NOMO-1 (cell line): Measurements from ENCODE around the gene HELZ.
"Not testable (repeated sequence)": the region's sequence is repeated elsewhere in the genome, so short reads cannot be mapped to it uniquely, and the experiment has no call there.

Experiments used
- DNase-seq, 2 experiments: peaks; one replicate each; lab custom pipeline; 2025; ENCODE audit not compliant: unreplicated experiment in 2 of 2; lab: John Stamatoyannopoulos, UW

The HELZ gene

DNA sequence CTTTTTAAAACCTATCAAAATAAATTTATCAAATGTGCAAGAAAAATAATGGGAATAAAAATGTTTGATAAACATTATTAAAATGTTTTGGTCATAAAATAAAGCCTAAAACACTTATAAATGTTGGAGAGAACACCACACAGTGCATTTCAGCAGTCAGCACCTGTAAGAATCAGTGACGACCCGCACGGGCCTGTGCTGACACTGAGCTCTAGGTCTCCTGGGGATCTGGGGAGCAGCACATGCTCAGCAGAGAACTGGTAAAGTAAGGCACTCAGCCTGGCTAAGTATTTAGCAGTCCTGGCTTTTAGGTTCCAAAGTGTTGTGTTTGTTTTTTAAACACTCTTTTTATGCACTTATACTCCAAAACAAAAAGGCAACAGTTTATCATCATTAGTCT is 46.9 kb downstream of the HELZ start:
- DNase-seq, result no peak

DNA sequence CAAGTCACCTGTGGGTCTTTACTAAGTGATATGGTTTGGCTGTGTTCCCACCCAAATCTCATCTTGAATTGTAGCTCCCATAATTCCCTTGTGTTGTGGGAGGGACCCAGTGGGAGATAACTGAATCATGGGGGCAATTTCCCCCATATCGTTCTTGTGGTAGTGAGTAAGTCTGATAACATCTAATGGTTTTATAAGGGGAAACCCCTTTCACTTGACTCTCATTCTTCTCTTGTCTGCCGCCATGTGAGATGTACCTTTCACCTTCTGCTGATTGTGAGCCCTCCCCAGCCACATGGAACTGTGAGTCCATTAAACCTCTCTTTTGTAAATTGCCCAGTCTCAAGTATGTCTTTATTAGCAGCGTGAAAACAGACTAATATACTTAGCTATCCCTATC is 48.0 kb downstream of the HELZ start:
- DNase-seq, result not testable (repeated sequence)

DNA sequence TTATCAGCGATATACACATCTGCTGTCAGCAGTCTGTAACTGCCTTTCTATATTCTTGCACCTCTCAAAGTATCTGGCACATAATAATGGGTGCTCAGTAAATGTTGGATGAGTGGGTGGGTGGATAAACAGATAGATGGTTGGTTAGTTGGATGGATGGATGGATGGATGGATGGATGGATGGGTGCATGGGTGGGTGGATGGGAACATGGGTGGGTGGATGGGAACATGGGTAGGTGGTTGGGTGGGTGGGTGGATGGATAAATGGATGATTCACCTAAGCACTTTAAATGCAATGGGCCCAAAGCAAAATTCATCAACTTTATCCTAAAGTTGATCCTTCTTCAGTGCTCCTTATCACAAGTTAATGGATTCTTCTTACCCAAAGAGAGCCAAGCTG is 48.6 kb downstream of the HELZ start:
- no peak for DNase-seq

DNA sequence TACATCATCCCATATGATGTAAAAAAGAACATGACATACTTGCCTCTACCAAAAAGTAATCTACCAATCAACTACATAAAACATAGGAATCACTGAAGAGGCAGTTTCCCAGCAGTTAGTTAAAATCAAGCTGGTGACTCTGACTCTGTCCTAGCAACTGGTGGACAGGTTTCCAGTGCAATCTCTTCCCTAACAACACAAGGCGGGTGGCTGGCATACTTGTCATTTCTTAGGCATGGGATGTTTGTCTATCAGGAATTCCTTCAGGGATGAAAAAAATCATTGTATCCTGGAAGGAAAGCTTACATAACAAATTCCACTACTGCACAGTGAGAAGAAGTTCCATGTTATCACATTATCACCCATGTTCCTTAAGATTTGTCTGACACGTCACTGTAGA is 50.9 kb downstream of the HELZ start:
- no peak for DNase-seq

DNA sequence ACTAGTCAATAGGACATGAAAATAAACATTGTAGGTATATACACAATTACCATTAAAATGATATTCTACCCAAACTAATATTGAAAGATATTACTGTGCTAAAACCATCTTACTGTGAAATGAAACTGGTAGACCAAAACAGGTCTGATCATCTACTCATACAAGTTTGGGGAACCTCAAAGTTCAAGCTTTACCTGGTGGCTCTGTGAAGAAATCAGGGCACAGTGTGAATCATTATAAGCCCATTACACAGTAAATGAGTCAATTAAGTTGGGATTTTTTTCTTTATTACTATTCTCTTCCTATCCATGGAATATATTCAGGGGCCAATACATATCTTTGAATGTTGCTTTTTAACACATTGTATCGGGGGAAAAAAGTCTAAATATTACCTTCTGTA is 57.1 kb downstream of the HELZ start:
- DNase-seq, result no peak

GRCh38 chr17:67186782-67187181 is 58.2 kb downstream of the HELZ start:
- no peak for DNase-seq

DNA sequence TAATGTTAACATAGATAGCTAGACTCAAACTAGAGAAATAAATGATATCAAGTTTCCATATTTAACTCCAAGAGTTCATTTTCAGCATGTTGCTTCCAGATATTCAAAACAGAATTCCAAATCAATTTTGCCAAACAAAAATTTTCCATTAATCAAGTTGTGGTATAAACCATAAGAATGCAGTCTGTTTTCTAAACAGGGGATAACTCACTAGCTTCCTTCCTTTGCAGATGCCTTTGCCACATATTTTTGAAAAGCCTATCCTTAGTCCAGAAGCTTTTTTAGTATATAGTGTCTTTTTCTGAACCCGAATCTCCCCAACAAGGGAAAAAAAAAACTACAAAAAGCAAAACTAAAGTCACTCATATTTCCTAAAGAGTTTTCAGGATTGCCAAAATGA is 61.5 kb downstream of the HELZ start:
- no peak for DNase-seq

- DNase-seq, result no peak
Observed at GRCh38 chr17:67181825-67182224, 63.2 kb downstream of the HELZ start.

- DNase-seq, result peak; percentile 19 to 61
Observed at GRCh38 chr17:67180275-67180674, 64.7 kb downstream of the HELZ start.

- no peak for DNase-seq
Observed at GRCh38 chr17:67178555-67178954, 66.4 kb downstream of the HELZ start.

GRCh38 chr17:67177732-67178131 is 67.3 kb downstream of the HELZ start:
- no peak for DNase-seq

GRCh38 chr17:67174190-67174589 is 70.8 kb downstream of the HELZ start:
- no peak for DNase-seq

GRCh38 chr17:67171560-67171959 is 73.4 kb downstream of the HELZ start:
- DNase-seq, result no peak

- DNase-seq, result no peak
Observed at GRCh38 chr17:67168496-67168895, 76.5 kb downstream of the HELZ start.

DNA sequence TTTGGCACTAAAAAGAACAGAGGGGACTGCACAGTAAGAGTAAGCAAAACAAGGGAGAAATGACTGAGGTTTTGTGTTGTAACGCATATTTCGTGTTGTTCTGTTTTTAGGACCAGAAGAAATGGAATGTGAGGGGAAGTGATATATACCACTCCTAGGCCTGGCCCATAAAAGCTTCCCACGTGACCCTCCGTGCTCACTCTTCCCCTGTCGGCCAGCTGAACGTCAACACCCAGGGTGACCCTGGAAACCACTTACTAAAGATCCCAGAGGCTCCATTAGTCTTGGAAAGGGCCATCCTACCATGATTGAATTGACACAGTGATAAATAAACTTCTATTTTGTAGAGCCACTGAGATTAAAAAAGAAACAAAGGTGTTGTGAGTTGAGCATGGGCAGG is 79.8 kb downstream of the HELZ start:
- peak; percentile 84 to 93 for DNase-seq

GRCh38 chr17:67164302-67164701 is 80.7 kb downstream of the HELZ start:
- peak; percentile 63 to 88 for DNase-seq

DNA sequence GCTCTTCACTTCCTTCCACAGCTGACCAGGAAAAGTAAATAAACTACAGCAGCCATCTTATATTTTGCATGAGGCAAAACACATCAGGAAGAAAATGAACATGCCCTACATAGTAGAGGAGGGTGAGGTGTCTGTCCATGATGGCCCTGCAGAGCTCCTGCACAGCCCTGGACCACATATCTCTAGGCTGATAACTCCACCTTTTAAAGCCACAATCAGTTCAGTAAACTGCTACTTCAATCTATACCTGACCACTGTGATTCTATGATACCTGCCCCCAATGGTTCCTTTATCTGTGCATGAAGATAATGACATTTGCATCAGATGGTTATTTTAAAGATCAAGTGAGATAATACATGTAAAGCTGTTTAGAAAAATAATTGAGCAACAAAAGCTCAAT is 82.2 kb downstream of the HELZ start:
- DNase-seq, result no peak

DNA sequence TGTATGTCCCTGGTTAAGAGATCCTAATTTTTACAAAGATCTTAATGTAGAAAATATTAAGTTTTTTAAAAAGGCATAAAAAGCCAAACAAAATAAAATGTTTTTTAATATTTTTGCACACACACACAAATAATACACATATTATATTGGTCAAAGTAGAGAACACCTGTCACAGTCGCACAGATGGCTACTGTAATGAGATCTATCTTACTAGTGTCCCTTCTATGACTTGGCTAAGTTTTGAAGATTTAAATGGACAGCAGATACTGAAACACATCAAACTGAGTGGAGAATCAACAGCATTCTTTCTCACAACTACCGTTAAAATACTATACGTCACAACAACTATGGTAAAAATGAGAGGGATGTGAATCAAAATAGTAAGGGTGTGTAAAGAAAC is 83.4 kb downstream of the HELZ start:
- no peak for DNase-seq

DNA sequence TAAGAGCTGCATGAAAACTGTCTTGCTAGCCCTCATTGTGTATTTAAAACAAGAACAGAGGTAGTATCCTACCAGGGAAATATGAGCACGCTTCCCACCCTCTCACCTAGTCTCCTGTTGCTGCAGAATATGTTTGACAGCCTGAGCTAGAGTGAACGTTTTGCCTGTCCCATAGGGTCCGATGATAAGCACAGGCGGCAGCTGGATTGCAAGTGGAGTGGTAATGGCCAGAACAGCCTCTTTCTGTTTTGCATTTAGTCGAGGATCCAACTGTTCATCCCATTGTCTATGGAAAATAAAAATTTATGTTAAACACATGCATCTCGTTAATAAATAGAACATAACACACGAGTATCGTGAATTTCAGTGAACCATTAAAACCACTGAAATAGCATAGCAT is 84.2 kb downstream of the HELZ start:
- DNase-seq, result no peak

GRCh38 chr17:67157732-67158639 is 87.0 kb downstream of the HELZ start:
- no peak for DNase-seq

DNA sequence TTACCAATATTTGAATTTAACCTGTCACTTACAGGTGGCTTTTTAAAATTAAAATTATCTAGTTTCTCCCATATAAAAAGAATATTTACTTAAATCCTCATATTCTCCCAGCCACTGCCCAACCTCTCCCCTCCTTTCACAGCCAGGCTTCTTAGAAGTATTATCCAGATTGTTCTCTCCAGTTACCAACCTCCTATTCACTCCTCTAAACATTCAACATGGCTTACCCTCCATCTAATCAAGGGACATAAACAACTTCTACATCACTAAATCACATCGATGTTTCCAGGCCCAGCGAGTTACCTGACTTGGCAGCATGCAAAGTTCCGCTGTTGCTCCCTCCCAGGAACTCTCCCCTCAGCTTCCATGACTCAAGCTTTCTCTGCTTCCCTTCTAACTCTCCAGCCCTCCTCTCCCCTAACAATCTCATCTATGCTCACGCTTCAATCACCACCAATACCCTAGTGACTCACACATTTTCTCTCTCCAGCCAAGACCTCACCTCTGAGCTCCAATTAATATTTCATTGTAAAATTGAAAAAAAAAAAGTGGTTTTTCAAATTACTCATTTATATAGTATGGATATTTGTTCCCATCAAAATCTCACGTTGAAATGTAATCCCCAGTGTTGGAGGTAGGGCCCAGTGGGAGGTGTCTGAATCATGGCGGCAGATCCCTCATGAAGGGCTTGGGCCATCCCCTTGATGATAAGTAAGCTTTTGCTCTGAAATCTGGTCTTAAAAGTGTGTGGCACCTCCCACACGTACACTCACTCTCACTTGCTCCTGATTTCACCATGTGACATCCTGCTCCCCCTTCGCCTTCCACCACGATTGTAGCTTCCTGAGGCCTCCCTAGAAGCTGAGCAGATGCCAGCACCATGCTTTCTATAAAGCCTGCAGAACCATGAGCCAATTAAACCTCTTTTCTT is 88.5 kb downstream of the HELZ start:
- DNase-seq, result no peak

- DNase-seq, result no peak
Observed at GRCh38 chr17:67152824-67153223, 92.2 kb downstream of the HELZ start.
